HEK293T (cell line): ENCODE results near the gene SLC36A3.

Experiments
- CTCF ChIA-PET: fragments of 350-600 bp; formaldehyde crosslinking; extraction: SDS; loops from one replicate; lab custom pipeline; 2021; ENCODE audit warnings: antibody characterized with exemption, inconsistent platforms; lab: Yijun Ruan, JAX
- POLR2A ChIA-PET: fragments of 350-600 bp; formaldehyde crosslinking; extraction: SDS; loops from one replicate; lab custom pipeline; 2020; ENCODE audit warnings: antibody characterized with exemption, inconsistent platforms; lab: Yijun Ruan, JAX
- DNase-seq: peaks from one replicate; pipeline ENCODE4 v3.0.0; 2012; ENCODE audit warnings: mixed read lengths; ENCODE audit errors: extremely low spot score
- ARNT ChIP-seq: fragments of 450-650 bp; IDR thresholded peaks from 2 replicates; pipeline ENCODE4 v1.6.1; 2017; ENCODE audit warnings: mild to moderate bottlenecking
- BHLHE40 ChIP-seq: fragments of 450-650 bp; IDR thresholded peaks from 2 replicates; pipeline ENCODE4 v1.6.1; 2016; ENCODE audit warnings: mild to moderate bottlenecking, moderate library complexity, borderline replicate concordance
- CTBP1 ChIP-seq: fragments of 450-650 bp; IDR thresholded peaks from 2 replicates; pipeline ENCODE4 v1.6.1; 2016; ENCODE audit warnings: borderline replicate concordance
- ELF4 ChIP-seq: fragments of 450-650 bp; IDR thresholded peaks from 2 replicates; pipeline ENCODE4 v1.6.1; 2017; ENCODE audit warnings: antibody characterized with exemption
- FOXA1 ChIP-seq: fragments of 450-650 bp; IDR thresholded peaks from 2 replicates; pipeline ENCODE4 v1.6.1; 2016; ENCODE audit warnings: mild to moderate bottlenecking
- FOXK2 ChIP-seq: fragments of 450-650 bp; IDR thresholded peaks from 2 replicates; pipeline ENCODE4 v1.6.1; 2016; ENCODE audit warnings: mild to moderate bottlenecking
- FOXM1 ChIP-seq: fragments of 450-650 bp; IDR thresholded peaks from 2 replicates; pipeline ENCODE4 v1.6.1; 2017; ENCODE audit warnings: mild to moderate bottlenecking, borderline replicate concordance
- HDGF ChIP-seq: fragments of 450-650 bp; IDR thresholded peaks from 2 replicates; pipeline ENCODE4 v1.6.1; 2017; ENCODE audit warnings: antibody characterized with exemption, borderline replicate concordance
- L3MBTL2 ChIP-seq: fragments of 450-650 bp; conservative IDR thresholded peaks from 2 replicates; pipeline ENCODE4 v1.6.1; 2016; ENCODE audit warnings: mild to moderate bottlenecking
- LEF1 ChIP-seq: fragments of 450-650 bp; IDR thresholded peaks from 2 replicates; pipeline ENCODE4 v1.6.1; 2017; ENCODE audit warnings: mild to moderate bottlenecking, borderline replicate concordance
- NFRKB ChIP-seq: fragments of 450-650 bp; IDR thresholded peaks from 2 replicates; pipeline ENCODE4 v1.6.1; 2016; ENCODE audit warnings: mild to moderate bottlenecking, moderate library complexity
- PKNOX1 ChIP-seq: fragments of 450-650 bp; IDR thresholded peaks from 2 replicates; pipeline ENCODE4 v1.6.1; 2016
- SP1 ChIP-seq: fragments of 450-650 bp; IDR thresholded peaks from 2 replicates; pipeline ENCODE4 v1.6.1; 2017
- SUZ12 ChIP-seq: fragments of 450-650 bp; IDR thresholded peaks from 2 replicates; pipeline ENCODE4 v1.6.1; 2016; ENCODE audit warnings: mild to moderate bottlenecking
- TARDBP ChIP-seq: fragments of 450-650 bp; IDR thresholded peaks from 2 replicates; pipeline ENCODE4 v1.6.1; 2016
- ZNF384 ChIP-seq: fragments of 450-650 bp; IDR thresholded peaks from 2 replicates; pipeline ENCODE4 v1.6.1; 2016

Gene SLC36A3

GRCh38 chr5:151295138-151295537 is 8.4 kb downstream of the SLC36A3 start:
- POLR2A ChIA-PET, result no interaction called here
- CTCF ChIA-PET, result interaction anchor here (1.1 kb wide), 1 partner anchor 21 kb away, joined by 3 read pairs; no protein-coding TSS in a partner anchor
- TF ChIP-seq FOXK2 (no peak), ELF4 (no peak), LEF1 (no peak), FOXM1 (no peak), FOXA1 (no peak), ARNT (no peak), PKNOX1 (no peak), L3MBTL2 (no peak), TARDBP (no peak), NFRKB (no peak), SP1 (no peak), CTBP1 (no peak)
- no peak for DNase-seq

GRCh38 chr5:151293624-151294023 is 9.9 kb downstream of the SLC36A3 start:
- TF ChIP-seq TARDBP (no peak), NFRKB (no peak), LEF1 (no peak), CTBP1 (no peak), ELF4 (no peak)
- CTCF ChIA-PET, result no interaction called here
- no peak for DNase-seq
- POLR2A ChIA-PET, result no interaction called here

GRCh38 chr5:151288180-151288579 is 15.4 kb downstream of the SLC36A3 start:
- ChIA-PET CTCF (interaction anchor here (1.0 to 1.4 kb wide), 4 partner anchors 11 to 173 kb away, joined by 3 to 4 read pairs (median 4); partner anchors contain the start of gene GM2A), POLR2A (no interaction called here)
- TF ChIP-seq CTBP1 (peak; percentile 9; the same call in 1 of the 2 replicates), NFRKB (no peak)
- DNase-seq, result peak; percentile 15

- TF ChIP-seq NFRKB, result no peak
- TF ChIP-seq LEF1, result no peak
- TF ChIP-seq FOXK2, result no peak
- no peak for TF ChIP-seq ZNF384
- no peak for TF ChIP-seq L3MBTL2
- no peak for TF ChIP-seq SUZ12
- no peak for TF ChIP-seq BHLHE40
- TF ChIP-seq HDGF, result no peak
- TF ChIP-seq FOXA1, result no peak
- TF ChIP-seq ARNT, result no peak
- no peak for TF ChIP-seq TARDBP
- TF ChIP-seq SP1, result no peak
- no peak for TF ChIP-seq FOXM1
- CTCF ChIA-PET, result no interaction called here
- DNase-seq, result no peak
- POLR2A ChIA-PET, result no interaction called here
These were observed 17.3 kb downstream of the SLC36A3 start for GRCh38 chr5:151286246-151286645.

- ChIA-PET CTCF (no interaction called here), POLR2A (no interaction called here)
These were observed 17.9 kb downstream of the SLC36A3 start for GRCh38 chr5:151285683-151286082.

GRCh38 chr5:151284392-151284967 is 19.1 kb downstream of the SLC36A3 start:
- CTCF ChIA-PET, result interaction anchor here (0.7 to 1.1 kb wide), 2 partner anchors 9 to 11 kb away, joined by 4 read pairs; no protein-coding TSS in a partner anchor
- TF ChIP-seq ARNT, result no peak
- TF ChIP-seq HDGF, result no peak
- no peak for TF ChIP-seq TARDBP
- peak; percentile 82 for TF ChIP-seq PKNOX1
- no peak for TF ChIP-seq SUZ12
- no peak for TF ChIP-seq FOXM1
- peak; percentile 16 for DNase-seq

More at GRCh38 chr5:151285683-151286082, 17.9 kb downstream of the SLC36A3 start:
- TF ChIP-seq TARDBP (no peak), HDGF (no peak), SP1 (no peak), CTBP1 (no peak), ARNT (no peak), BHLHE40 (no peak), SUZ12 (no peak), NFRKB (no peak), FOXM1 (no peak), FOXA1 (no peak)
- DNase-seq, result no peak

GRCh38 chr5:151283120-151283825 is 20.3 kb downstream of the SLC36A3 start:
- CTCF ChIA-PET, result interaction anchor here (0.6 to 1.6 kb wide), 2 partner anchors 44 to 98 kb away, joined by 3 to 4 read pairs; no protein-coding TSS in a partner anchor
- POLR2A ChIA-PET, result no interaction called here
- DNase-seq, result no peak
- TF ChIP-seq L3MBTL2 (no peak), ELF4 (no peak), ARNT (no peak), ZNF384 (no peak), TARDBP (no peak), SUZ12 (no peak), CTBP1 (no peak), HDGF (no peak), BHLHE40 (no peak)

More at GRCh38 chr5:151284392-151284967, 19.1 kb downstream of the SLC36A3 start:
- POLR2A ChIA-PET, result no interaction called here
